HAP-1 (cell line): ENCODE results near the gene PHACTR2.
"Not testable (repeated sequence)": the region's sequence is repeated elsewhere in the genome, so short reads cannot be mapped to it uniquely, and the experiment has no call there.

Source experiments
- DNase-seq, 2 experiments: peaks; one replicate each; pipeline ENCODE4 v3.0.0-alpha.2; 2016 to 2020; ENCODE audit warnings: low spot score in 2 of 2
- H3K27me3 ChIP-seq: fragments of 250-450 bp; sonication (Bioruptor Pico); 2 replicates; pipeline ENCODE4 v1.5.1; 2020; ENCODE audit warnings: low read depth, mild to moderate bottlenecking, moderate library complexity
- H3K36me3 ChIP-seq: fragments of 250-450 bp; sonication (Bioruptor Pico); replicated peaks from 2 replicates; pipeline ENCODE4 v1.5.1; 2020; ENCODE audit warnings: mild to moderate bottlenecking
- H3K4me1 ChIP-seq: fragments of 250-450 bp; sonication (Bioruptor Pico); 2 replicates; pipeline ENCODE4 v1.5.1; 2020; ENCODE audit warnings: mild to moderate bottlenecking
- H3K4me3 ChIP-seq: fragments of 250-450 bp; sonication (Bioruptor Pico); 2 replicates; pipeline ENCODE4 v1.5.1; 2020; ENCODE audit warnings: mild to moderate bottlenecking, moderate library complexity
- H3K9me3 ChIP-seq: fragments of 250-450 bp; sonication (Bioruptor Pico); 2 replicates; pipeline ENCODE4 v1.5.1; 2020; ENCODE audit warnings: mild to moderate bottlenecking, moderate library complexity
- in situ Hi-C: fragments of 300-500 bp; cut with MboI; formaldehyde crosslinking; loops from 3 replicates; pipeline ENCODE4 v1.14.3; 2020; ENCODE audit warnings: low sequenced_read_pairs, inconsistent platforms, mixed read lengths

The PHACTR2 gene

DNA sequence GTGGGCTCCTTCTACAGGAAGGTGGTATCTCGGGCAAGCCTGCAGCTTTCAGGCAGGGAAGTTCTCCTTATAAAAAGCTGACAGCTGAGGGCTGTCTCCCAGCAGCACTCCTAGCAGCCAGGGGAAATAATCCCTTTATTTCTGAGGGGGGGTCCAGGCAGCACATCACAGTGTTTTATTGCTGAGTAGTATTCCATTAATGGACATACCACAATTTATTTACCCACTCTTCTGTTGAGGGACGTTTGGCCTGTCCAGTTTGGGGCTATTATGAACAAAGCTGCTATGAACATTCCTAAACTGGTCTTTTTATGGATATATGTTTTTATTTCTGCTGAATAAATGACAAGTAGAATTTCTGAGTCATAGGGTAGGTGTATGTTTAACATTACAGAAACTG, 20.0 kb upstream of the PHACTR2 start:
- Histone ChIP-seq H3K27me3 (no peaks in the 10 kb centered on the region), H3K36me3 (no peaks in the 10 kb centered on the region), H3K4me1 (no peaks in the 10 kb centered on the region), H3K4me3 (no peak overlapping the region), H3K9me3 (peaks cover 2% of the 10 kb centered on the region; the same call in 1 of the 2 replicates)
- in situ Hi-C loops, result no loop called here
- no peak for DNase-seq

DNA sequence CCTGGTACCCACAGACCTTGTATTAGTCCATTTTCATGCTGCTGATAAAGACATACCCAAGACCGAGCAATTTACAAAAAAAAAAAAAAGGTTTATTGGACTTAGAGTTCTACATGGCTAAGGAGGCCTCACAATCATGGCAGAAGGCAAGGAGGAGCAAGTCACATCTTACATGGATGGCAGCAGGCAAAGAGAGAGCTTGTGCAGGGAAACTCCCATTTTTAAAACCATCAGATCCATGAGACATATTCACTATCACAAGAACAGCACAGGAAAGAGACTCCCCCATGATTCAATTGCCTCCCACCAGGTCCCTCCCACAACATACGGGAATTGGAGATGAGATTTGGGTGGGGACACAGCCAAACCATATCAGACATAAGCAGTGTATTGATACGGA, 17.6 kb upstream of the PHACTR2 start:
- in situ Hi-C loops, H3K27me3 ChIP-seq, H3K4me3 ChIP-seq, DNase-seq, H3K36me3 ChIP-seq, H3K4me1 ChIP-seq, H3K9me3 ChIP-seq: not testable (repeated sequence)

DNA sequence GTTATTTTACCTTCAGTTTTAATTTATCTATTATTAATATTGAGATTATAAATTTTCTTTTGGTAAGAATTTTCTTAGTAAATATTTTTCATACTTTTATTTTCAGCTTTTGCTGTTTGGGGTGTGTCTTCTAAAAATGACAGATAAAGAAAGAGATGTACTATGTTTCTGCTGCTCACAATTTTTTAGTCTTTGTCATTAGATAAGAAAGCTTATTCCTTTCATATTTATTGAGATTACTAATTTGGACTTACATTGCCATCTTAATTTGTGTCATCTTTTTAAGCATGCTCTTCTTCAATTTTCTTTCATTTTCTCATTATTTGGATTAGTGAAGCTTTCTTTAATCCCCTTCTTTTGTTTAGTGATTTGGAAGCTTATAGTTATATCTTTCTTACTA, 13.6 kb upstream of the PHACTR2 start:
- no peak overlapping the region for H3K4me3 ChIP-seq
- H3K36me3 ChIP-seq, result no peaks in the 10 kb centered on the region
- in situ Hi-C loops, result no loop called here
- H3K27me3 ChIP-seq, result no peaks in the 10 kb centered on the region
- H3K4me1 ChIP-seq, result no peaks in the 10 kb centered on the region
- no peak for DNase-seq
- H3K9me3 ChIP-seq, result no peaks in the 10 kb centered on the region; the same call in 1 of the 2 replicates

DNA sequence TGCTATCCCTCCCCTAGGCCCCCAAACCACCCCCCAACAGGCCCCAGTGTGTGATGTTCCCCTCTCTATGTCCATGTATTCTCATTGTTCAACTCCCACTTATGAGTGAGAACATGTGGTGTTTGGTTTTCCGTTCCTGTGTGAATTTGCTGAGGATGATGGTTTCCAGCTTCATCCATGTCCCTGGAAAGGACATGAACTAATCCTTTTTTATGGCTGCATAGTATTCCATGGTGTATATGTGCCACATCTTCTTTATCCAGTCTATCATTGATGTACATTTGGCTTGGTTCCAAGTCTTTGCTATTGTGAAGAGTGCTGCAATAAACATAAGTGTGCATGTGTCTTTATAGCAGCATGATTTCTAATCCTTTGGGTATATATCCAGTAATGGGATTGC, 11.8 kb upstream of the PHACTR2 start:
- H3K9me3 ChIP-seq, H3K4me3 ChIP-seq, DNase-seq, H3K27me3 ChIP-seq, in situ Hi-C loops, H3K4me1 ChIP-seq, H3K36me3 ChIP-seq: not testable (repeated sequence)

DNA sequence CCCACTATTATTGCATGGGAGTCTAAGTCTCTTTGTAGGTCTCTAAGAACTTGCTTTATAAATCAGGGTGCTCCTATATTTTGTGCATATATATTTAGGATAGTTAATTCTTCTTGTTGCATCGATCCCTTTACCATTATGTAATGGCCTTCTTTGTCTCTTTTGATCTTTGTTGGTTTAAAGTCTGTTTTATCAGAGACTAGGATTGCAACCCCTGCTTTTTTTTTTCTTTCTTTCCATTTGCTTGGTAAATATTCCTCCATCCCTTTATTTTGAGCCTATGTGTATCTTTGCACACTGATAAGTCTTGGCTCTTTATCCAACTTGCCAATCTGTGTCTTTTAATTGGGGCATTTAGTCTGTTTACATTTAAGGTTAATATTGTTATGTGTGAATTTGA, 8.3 kb upstream of the PHACTR2 start:
- H3K4me3 ChIP-seq, H3K9me3 ChIP-seq, in situ Hi-C loops, DNase-seq, H3K36me3 ChIP-seq, H3K27me3 ChIP-seq: not testable (repeated sequence)
- peaks cover 15% of the 10 kb centered on the region for H3K4me1 ChIP-seq

DNA sequence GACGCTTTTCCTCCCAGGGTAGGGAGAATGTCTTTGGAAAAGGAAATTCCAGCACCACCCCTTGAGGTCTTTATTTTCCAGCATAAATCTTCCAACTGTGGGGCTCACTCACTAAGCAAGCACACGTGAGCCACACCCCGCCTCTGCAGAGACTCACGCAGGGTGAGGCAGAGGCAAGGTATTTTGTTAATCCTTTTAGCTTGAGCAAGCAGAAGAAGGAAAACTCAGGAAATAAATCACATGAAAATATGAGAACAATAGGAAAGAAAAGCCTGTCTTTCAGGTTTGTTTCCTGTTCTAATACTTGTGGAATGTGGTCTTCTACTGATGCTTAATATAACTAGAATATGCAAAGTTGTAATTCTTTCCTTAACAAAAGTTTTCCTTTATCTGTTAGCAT, 4.1 kb upstream of the PHACTR2 start:
- Histone ChIP-seq H3K27me3 (peaks cover 8% of the 10 kb centered on the region), H3K4me3 (no peak overlapping the region), H3K4me1 (peaks cover 39% of the 10 kb centered on the region), H3K36me3 (no peaks in the 10 kb centered on the region), H3K9me3 (no peaks in the 10 kb centered on the region; the same call in 1 of the 2 replicates)
- peak; percentile 59 to 76 for DNase-seq
- in situ Hi-C loops, result no loop called here

DNA sequence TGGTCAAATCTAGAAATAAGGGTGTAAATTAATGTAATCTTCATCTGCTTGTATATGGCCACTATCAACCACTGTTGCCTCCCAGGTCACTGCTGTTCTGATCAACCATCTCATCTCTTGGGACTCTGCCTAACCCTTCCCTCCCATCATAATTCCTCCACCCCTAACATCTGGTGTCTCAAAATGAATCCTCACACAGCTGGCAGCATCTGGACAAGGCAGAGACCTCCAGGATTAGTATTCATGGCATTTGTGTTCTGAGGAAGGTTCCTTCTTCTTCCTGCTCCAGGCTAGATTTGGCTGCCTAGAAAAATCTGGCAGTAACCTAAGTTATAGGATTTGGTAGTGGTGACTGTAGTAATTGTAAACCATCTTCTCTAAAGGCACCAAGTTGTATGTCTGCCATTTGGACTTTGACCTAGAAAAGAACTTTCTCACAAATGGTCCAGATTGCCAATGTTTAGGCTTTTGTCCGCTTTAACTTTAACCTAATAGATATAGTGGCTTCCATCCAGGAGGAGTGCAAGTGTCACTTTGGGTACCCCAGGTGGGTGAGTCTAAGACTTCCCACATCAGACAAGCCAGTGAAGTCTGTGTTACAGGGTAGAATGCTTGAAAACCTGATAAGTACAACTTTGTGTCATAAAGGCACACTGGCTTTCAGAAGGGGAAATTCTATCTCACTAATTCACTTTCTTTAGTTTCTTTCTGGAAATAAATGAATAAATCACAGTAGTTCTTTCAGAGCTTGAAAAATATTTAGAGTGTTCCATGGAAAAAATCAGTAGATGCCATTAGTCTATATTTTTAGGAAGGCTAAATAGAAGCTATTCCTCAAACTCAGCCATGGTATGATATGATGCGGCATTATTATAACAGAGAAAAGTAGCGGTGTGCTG, 3.0 kb upstream of the PHACTR2 start:
- Histone ChIP-seq H3K4me1 (peaks cover 42% of the 10 kb centered on the region), H3K9me3 (no peaks in the 10 kb centered on the region; the same call in 1 of the 2 replicates), H3K4me3 (no peak overlapping the region), H3K27me3 (peaks cover 16% of the 10 kb centered on the region), H3K36me3 (no peaks in the 10 kb centered on the region)
- DNase-seq, result no peak
- in situ Hi-C loops, result no loop called here

DNA sequence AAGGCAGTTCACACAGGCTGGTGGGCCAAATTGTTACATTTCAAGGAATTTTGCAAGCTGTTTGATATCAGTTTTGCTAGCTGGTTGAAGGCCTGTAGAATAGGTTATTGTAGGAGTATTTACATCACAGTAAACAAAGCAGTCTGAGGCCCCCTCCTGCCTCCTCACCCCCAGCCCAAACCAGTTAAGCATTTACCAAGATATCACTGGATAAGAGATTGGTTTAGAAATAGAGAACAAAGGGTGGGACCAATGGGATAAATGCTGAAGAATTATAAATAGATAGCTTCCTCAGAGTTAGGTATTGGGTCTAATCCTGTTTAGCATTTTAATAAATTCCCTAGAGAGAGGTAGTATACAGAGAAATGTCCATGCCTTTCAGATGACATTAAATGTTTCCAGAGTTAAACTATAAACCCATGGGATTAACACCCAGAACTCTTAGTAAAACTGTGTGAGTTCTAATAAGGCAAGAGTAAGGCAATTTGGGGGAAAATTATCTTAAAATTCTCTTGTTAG, 2.3 kb upstream of the PHACTR2 start:
- no peaks in the 10 kb centered on the region for H3K36me3 ChIP-seq
- H3K4me1 ChIP-seq, result peaks cover 42% of the 10 kb centered on the region
- no peaks in the 10 kb centered on the region for H3K9me3 ChIP-seq
- peak; percentile 40 to 94 for DNase-seq
- H3K4me3 ChIP-seq, result no peak overlapping the region
- in situ Hi-C loops, result no loop called here
- peaks cover 19% of the 10 kb centered on the region for H3K27me3 ChIP-seq

DNA sequence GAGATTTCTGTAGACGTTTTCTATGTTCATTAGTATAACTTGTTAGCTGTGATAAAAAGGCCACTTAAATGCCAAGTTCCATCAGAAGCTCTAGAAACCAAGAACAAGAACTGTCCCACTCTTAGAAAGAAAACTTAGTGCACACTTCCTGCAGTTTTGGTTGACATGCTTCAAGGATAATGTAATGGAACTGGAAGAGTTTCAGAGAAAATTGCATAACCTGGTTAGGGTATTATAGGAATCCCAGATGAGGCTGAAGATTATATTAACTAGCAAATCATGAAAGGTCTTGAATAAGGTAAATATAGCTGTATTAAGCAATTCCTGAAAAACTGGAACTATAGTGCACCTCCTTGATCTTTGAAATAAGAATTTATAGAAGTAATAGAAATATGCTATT, 1.8 kb upstream of the PHACTR2 start:
- Histone ChIP-seq H3K4me1 (peaks cover 42% of the 10 kb centered on the region), H3K4me3 (no peak overlapping the region), H3K27me3 (peaks cover 22% of the 10 kb centered on the region), H3K36me3 (no peaks in the 10 kb centered on the region), H3K9me3 (no peaks in the 10 kb centered on the region)
- in situ Hi-C loops, result no loop called here
- no peak for DNase-seq

DNA sequence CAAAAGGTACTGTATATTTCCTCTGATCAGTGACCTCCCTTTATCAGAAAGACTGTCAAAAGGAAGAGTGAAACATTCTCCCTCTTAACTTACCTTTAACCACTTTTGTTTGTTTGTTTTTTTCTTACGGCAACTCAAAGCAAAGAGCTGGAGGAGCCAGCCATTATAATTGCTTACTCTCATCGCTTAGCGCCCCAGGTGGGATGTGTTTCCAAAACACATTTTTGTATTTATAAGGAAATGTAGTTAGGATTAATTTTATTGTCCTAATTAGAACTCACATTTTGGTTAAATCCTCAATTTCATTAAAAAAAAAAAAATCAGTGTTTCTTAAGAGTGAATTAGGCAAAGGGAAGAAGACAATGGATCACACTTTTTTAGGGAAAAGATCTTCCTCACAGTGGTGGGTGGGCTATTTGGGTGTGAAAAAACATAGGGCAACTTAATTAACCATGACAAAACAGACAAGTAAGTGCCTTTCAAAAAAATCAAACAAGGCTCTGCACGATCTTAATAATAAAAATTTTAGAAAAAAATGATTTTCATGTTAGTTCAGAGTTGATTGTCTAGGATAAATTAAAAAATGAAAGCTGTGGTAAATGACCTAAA, 1.2 kb upstream of the PHACTR2 start:
- DNase-seq, result no peak
- no peak overlapping the region for H3K4me3 ChIP-seq

DNA sequence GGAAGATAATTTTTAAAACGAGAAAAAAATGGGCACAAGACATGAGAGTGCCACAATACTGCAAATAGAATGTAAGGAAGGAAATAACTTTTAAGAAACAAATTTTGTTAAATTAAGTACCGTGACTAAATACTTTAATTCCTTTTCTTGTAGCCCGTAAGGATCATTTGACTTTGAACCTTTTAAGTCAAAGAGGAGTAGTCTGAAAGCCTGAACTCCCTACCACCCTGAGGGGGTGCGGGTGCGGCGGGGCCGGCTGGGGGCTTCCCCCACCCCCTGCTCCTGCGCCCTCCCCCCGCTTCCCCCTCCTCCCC, 231 bp upstream of the PHACTR2 start:
- DNase-seq, result no peak
- no peaks in the 10 kb centered on the region for H3K9me3 ChIP-seq
- H3K27me3 ChIP-seq, result peaks cover 22% of the 10 kb centered on the region
- no peaks in the 10 kb centered on the region for H3K36me3 ChIP-seq
- in situ Hi-C loops, result no loop called here
- no peak overlapping the region for H3K4me3 ChIP-seq
- peaks cover 42% of the 10 kb centered on the region for H3K4me1 ChIP-seq

More for the DNA sequence above, 1.2 kb upstream of the PHACTR2 start:
- in situ Hi-C loops, result no loop called here
- Histone ChIP-seq H3K4me1 (peaks cover 42% of the 10 kb centered on the region), H3K36me3 (no peaks in the 10 kb centered on the region), H3K27me3 (peaks cover 22% of the 10 kb centered on the region), H3K9me3 (no peaks in the 10 kb centered on the region)

DNA sequence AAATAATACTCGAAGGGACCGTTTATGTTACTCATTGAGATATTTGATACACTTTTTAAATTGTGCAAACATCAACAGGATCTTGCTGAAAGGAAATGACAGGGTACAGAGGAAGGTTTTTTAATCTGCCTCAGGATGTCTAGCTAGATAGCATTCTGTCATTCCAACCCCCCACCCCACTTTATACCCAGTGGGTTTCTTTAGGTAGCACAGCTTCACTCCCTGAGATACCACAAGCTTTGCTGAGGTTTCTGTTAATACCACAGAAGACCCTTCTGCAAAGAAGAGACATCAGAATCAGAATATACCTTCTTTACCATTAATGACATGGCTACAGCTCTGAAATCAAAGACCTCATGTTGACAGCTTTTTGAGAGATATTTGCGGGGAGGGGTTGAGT, 1.3 kb downstream of the PHACTR2 start:
- H3K9me3 ChIP-seq, result no peaks in the 10 kb centered on the region; the same call in 1 of the 2 replicates
- peak overlapping the region; percentile 40 for H3K4me3 ChIP-seq
- no peak for DNase-seq
- H3K4me1 ChIP-seq, result peaks cover 31% of the 10 kb centered on the region
- no peaks in the 10 kb centered on the region for H3K36me3 ChIP-seq
- in situ Hi-C loops, result no loop called here
- H3K27me3 ChIP-seq, result peaks cover 22% of the 10 kb centered on the region

DNA sequence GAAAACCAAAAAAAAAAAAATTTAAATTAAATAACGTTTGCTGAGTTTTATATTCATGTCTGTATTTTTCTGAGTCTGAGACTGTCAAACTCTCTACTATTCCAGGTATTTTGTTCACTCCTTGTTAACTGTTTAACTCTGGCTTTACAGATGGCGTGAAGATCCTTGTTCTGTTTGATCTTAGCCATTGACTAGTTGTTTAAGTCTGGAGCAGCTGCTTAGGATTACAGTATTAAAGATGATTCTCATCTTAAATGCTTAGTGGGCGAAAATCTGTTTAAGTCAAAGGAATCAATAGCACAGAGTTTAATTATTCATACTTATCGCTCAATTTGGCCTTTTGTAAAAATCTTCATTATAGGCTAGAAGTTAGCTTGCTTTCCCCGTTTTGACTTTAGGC, 2.4 kb downstream of the PHACTR2 start:
- Histone ChIP-seq H3K9me3 (no peaks in the 10 kb centered on the region; the same call in 1 of the 2 replicates), H3K4me1 (peaks cover 20% of the 10 kb centered on the region), H3K4me3 (no peak overlapping the region), H3K27me3 (peaks cover 22% of the 10 kb centered on the region), H3K36me3 (no peaks in the 10 kb centered on the region)
- in situ Hi-C loops, result no loop called here
- DNase-seq, result no peak

DNA sequence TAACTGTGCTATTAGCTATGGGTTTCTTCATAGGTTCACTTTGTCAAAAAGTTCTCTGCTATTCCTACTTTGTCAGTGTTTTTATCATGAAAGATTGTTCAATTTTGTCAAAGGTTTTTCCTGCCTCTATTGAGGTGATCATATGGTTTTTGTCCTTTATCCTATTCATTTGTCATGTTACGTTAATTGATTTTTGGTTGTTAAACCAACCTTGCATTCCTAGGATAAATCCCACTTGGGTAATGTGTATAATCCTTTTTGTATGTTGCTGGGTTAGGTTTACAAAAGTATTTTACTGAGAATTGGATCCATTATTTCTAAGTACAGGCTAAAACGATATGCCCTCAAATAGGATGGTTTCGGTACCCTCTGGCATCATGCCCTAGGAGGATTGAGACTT, 5.0 kb downstream of the PHACTR2 start:
- in situ Hi-C loops, result no loop called here
- 0 out of 2 replicates have a peak, but pooled peaks cover 4% of the 10 kb centered on the region for H3K4me1 ChIP-seq
- peaks cover 21% of the 10 kb centered on the region for H3K27me3 ChIP-seq
- no peaks in the 10 kb centered on the region; the same call in 1 of the 2 replicates for H3K9me3 ChIP-seq
- no peak overlapping the region for H3K4me3 ChIP-seq
- DNase-seq, result no peak
- no peaks in the 10 kb centered on the region for H3K36me3 ChIP-seq
